K562 (cell line): ENCODE data around the gene KRT39. TPM values are rescaled to one million over a fixed set of nuclear protein-coding genes. Genes with fewer than 3 reads are reported as not detected.

Source experiments
- ATAC-seq: fragments of 200-7000 bp; cut with Tn5 transposase; 3 replicates; pipeline ENCODE4 v1.9.1; 2020; ENCODE audit warnings: moderate library complexity
- BruUV-seq: library from RNA; stranded (reverse); fragments of 400-500 nt; replicated peaks from 2 replicates; lab custom pipeline; 2021; lab: Mats Ljungman, UMichigan
- CTCF ChIA-PET: fragments of 300-600 bp; formaldehyde crosslinking; extraction: SDS; loops from one replicate; lab custom pipeline; 2021; ENCODE audit warnings: low intra/inter-chr PET ratio; lab: Yijun Ruan, JAX
- POLR2A ChIA-PET: fragments of 300-600, 350-650 bp; sonication (Branson Sonifier 250); formaldehyde crosslinking; extraction: SDS; loops from one replicate; lab custom pipeline; 2021; ENCODE audit warnings: antibody characterized with exemption, inconsistent platforms; lab: Yijun Ruan, JAX
- DNase-seq, 4 experiments: peaks; one replicate each; pipeline versions ENCODE4 v3.0.0 to v3.0.0-alpha.2; 2011 to 2018; ENCODE audit warnings: low spot score in 3 of 4, mixed read lengths in 3 of 4; ENCODE audit errors: extremely low read depth in 1 of 4
- FAIRE-seq: peaks from 2 replicates; lab custom pipeline; 2011; peaks lifted over from hg19 to GRCh38; lab: Jason Lieb, UNC
- H2AFZ ChIP-seq: 2 replicates; pipeline ENCODE4 v1.6.0; 2011; ENCODE audit warnings: low read depth, low read length, control low read depth, inconsistent platforms
- H3K27ac ChIP-seq: fragments of 200-600 bp; 3 replicates; pipeline ENCODE4 v1.8.0; 2011; ENCODE audit warnings: low read depth, mild to moderate bottlenecking, control low read depth, inconsistent platforms, low read length, moderate library complexity, mixed read lengths; ENCODE audit errors: extremely low read depth
- H3K27me3 ChIP-seq, 2 experiments: fragments of 300-600 bp in 1 of 2; 2 replicates in 1 of 2; 3 replicates in 1 of 2; pipeline versions ENCODE4 v1.6.0 to v1.8.0; 2011; ENCODE audit warnings: inconsistent platforms in 2 of 2, low read length in 2 of 2, mild to moderate bottlenecking in 1 of 2, mixed read lengths in 1 of 2, moderate library complexity in 1 of 2; ENCODE audit not compliant: control insufficient read depth in 2 of 2, insufficient read depth in 2 of 2
- H3K36me3 ChIP-seq: fragments of 300-600 bp; 3 replicates; pipeline ENCODE4 v1.8.0; 2011; ENCODE audit warnings: mild to moderate bottlenecking, low read length, inconsistent platforms; ENCODE audit not compliant: control insufficient read depth, insufficient read depth
- H3K4me1 ChIP-seq, 2 experiments: fragments of 200-600 bp in 1 of 2; replicated peaks in 1 of 2; 2 replicates in 1 of 2; 3 replicates in 1 of 2; pipeline versions ENCODE4 v1.5.1 to v1.8.0; 2011; ENCODE audit warnings: inconsistent platforms in 2 of 2, low read length in 2 of 2, mild to moderate bottlenecking in 1 of 2, mixed read lengths in 1 of 2, moderate library complexity in 1 of 2; ENCODE audit not compliant: control insufficient read depth in 2 of 2, insufficient read depth in 2 of 2
- H3K4me2 ChIP-seq: 2 replicates; pipeline ENCODE4 v1.6.1; 2011; ENCODE audit warnings: low read length, control low read depth, inconsistent platforms, mixed read lengths; ENCODE audit not compliant: insufficient read depth
- H3K4me3 ChIP-seq: fragments of 200-600 bp; sonication (generic), shearing (Covaris generic); 2 replicates; pipeline ENCODE4 v1.5.1; 2016; ENCODE audit warnings: control low read depth, inconsistent platforms
- H3K79me2 ChIP-seq: fragments of 200-600 bp; 3 replicates; pipeline ENCODE4 v1.8.0; 2011; ENCODE audit warnings: low read length, inconsistent platforms; ENCODE audit not compliant: control insufficient read depth, insufficient read depth
- H3K9ac ChIP-seq, 2 experiments: 2 replicates each; pipeline versions ENCODE4 v1.6.0 to v1.6.1; 2011; ENCODE audit warnings: low read depth in 2 of 2, low read length in 2 of 2, control low read depth in 1 of 2, inconsistent platforms in 1 of 2, mild to moderate bottlenecking in 1 of 2, mixed read lengths in 1 of 2; ENCODE audit not compliant: insufficient read depth in 1 of 2
- H3K9me1 ChIP-seq: one replicate; pipeline ENCODE4 v1.6.0; 2011; ENCODE audit warnings: inconsistent platforms, mild to moderate bottlenecking, low read length, moderate library complexity; ENCODE audit not compliant: control insufficient read depth, insufficient read depth
- H3K9me3 ChIP-seq: replicated peaks from 2 replicates; pipeline ENCODE4 v1.5.1; 2011; ENCODE audit warnings: low read depth, low read length, inconsistent platforms; ENCODE audit not compliant: control insufficient read depth, insufficient read depth
- H4K20me1 ChIP-seq: replicated peaks from 2 replicates; pipeline ENCODE4 v1.6.1; 2011; ENCODE audit warnings: low read length, inconsistent platforms, mixed read lengths; ENCODE audit not compliant: control insufficient read depth, insufficient read depth
- BRD9 ChIP-seq: fragments of 450-650 bp; IDR thresholded peaks from 2 replicates; pipeline ENCODE4 v1.6.1; 2018; ENCODE audit warnings: low read depth; ENCODE audit not compliant: partially characterized antibody
- FOXA3 ChIP-seq, 2 experiments: fragments of 450-650 bp in 1 of 2; sonication (generic) in 1 of 2; formaldehyde crosslinking; IDR thresholded peaks in 1 of 2; conservative IDR thresholded peaks in 1 of 2; 2 replicates each; pipeline versions ENCODE4 v1.4.0 to v1.8.0; 2020 to 2022; ENCODE audit warnings: mild to moderate bottlenecking in 2 of 2, missing genetic modification reagents in 1 of 2
- GTF2F1 ChIP-seq: IDR thresholded peaks from 2 replicates; pipeline ENCODE4 v1.6.1; 2011; ENCODE audit warnings: low read depth, low read length, improper control_type of control experiment
- MAZ ChIP-seq, 2 experiments: fragments of 450-650 bp in 1 of 2; sonication (generic) in 1 of 2; formaldehyde crosslinking; IDR thresholded peaks in 1 of 2; conservative IDR thresholded peaks in 1 of 2; 2 replicates each; pipeline versions ENCODE4 v1.4.0 to v1.5.0; 2020; ENCODE audit warnings: mild to moderate bottlenecking in 1 of 2, missing genetic modification reagents in 1 of 2
- NR4A1 ChIP-seq, 2 experiments: fragments of 250-450 bp in 1 of 2; fragments of 450-650 bp in 1 of 2; sonication (Bioruptor Pico) in 1 of 2; IDR thresholded peaks; 2 replicates each; pipeline versions ENCODE4 v1.4.0 to v1.6.1; 2016 to 2020; ENCODE audit warnings: mild to moderate bottlenecking in 2 of 2, missing compliant biosample characterization in 1 of 2, missing genetic modification characterization in 1 of 2, moderate library complexity in 1 of 2
- POLR2B ChIP-seq: fragments of 450-650 bp; IDR thresholded peaks from 2 replicates; pipeline ENCODE4 v1.6.1; 2018; ENCODE audit warnings: low read depth; ENCODE audit not compliant: partially characterized antibody
- PRMT5 ChIP-seq: sonication (generic); formaldehyde crosslinking; IDR thresholded peaks from 2 replicates; pipeline ENCODE4 v1.5.0; 2020; ENCODE audit warnings: missing genetic modification reagents
- TBL1XR1 ChIP-seq, 2 experiments: IDR thresholded peaks; 2 replicates each; pipeline ENCODE4 v1.6.1; 2012; ENCODE audit warnings: improper control_type of control experiment in 2 of 2, low read length in 2 of 2, mild to moderate bottlenecking in 1 of 2
- XRCC3 ChIP-seq: fragments of 450-650 bp; IDR thresholded peaks from 2 replicates; pipeline ENCODE4 v1.6.1; 2017; ENCODE audit warnings: mild to moderate bottlenecking, moderate library complexity
- ZNF431 ChIP-seq: sonication (generic); formaldehyde crosslinking; IDR thresholded peaks from 2 replicates; pipeline ENCODE4 v1.8.0; 2022; ENCODE audit warnings: mild to moderate bottlenecking, missing genetic modification reagents
- ZNF436 ChIP-seq: fragments of 250-450, 450-650 bp; sonication (Bioruptor Pico); formaldehyde crosslinking; IDR thresholded peaks from 2 replicates; pipeline ENCODE4 v1.7.0; 2020; ENCODE audit warnings: mild to moderate bottlenecking
- WGBS: fragments of 100-300 bp; shearing (Covaris generic); methylation state at CpG from one replicate; pipeline ENCODE4 v1.1.6; 2016; ENCODE audit warnings: low coverage, mixed read lengths; ENCODE audit not compliant: insufficient coverage; ENCODE audit errors: missing lambda C conversion rate; 5-methylcytosine and 5-hydroxymethylcytosine counted together
- in situ Hi-C: fragments of 300-500 bp; cut with MboI; formaldehyde crosslinking; loops from 4 replicates; pipeline ENCODE4 v1.15.0; 2018; ENCODE audit warnings: inconsistent platforms, mixed read lengths
- intact Hi-C: fragments of 100-400 bp; cut with micrococcal nuclease; formaldehyde crosslinking; loops from 2 replicates; pipeline ENCODE4 v1.14.2; 2022
- polyA plus RNA-seq, 8 experiments: library from polyadenylated mRNA; depleted of rRNA in 4 of 8; stranded (reverse) in 5 of 8; unstranded in 3 of 8; fragments of >200 nt; fragmentation: Nextera tagmentation in 2 of 8; fragmentation: Illumina TruSeq in 1 of 8; extraction: Ambion mirVana in 2 of 8; extraction: Trizol in 1 of 8; gene quantifications; 2 replicates each; pipeline versions ENCODE4 v1.2.1 to v1.2.3, GENCODE V29; 2011 to 2014; ENCODE audit warnings: inconsistent platforms in 1 of 8, missing spikeins in 1 of 8
- total RNA-seq, 7 experiments: library from RNA; depleted of rRNA in 6 of 7; stranded (reverse); fragments of >200 nt in 6 of 7; fragmentation: Illumina TruSeq in 2 of 7; extraction: Trizol in 2 of 7; gene quantifications; 2 replicates each; pipeline versions ENCODE4 v1.2.1 to v1.2.3, GENCODE V29; 2011 to 2021; ENCODE audit warnings: low replicate concordance in 1 of 7

Gene KRT39
- total and polyA plus RNA-seq, 9 of the 15 experiments (the other 6 are each of a cell fraction or from before 2014, with no cell fraction given): not detected

DNA sequence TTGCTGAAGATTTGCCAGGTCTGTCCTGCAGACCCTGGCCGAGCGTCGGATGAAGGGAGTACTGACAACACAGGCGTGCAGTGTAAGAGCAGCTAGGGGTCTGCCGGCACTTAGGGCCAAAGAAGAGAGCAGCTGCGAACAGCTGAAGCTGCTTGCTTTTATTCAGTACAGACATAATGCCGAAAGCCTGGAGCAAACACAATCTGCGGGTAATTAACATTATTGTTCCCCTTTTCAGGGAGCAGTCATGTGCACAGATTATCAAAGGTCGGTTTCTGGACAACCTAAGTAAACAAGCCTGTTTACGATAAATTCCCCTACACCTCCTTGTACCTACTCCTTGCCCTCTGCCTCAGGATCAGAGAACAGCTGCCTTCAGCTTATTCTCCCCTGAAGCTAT is 17.3 kb downstream of the KRT39 start:
- no peaks in the 10 kb centered on the region for H4K20me1 ChIP-seq
- no peaks in the 10 kb centered on the region for H3K79me2 ChIP-seq
- ChIA-PET POLR2A (interaction anchor here (1.8 kb wide), 1 partner anchor 10 kb away, joined by 4 read pairs; no protein-coding TSS in a partner anchor), CTCF (no interaction called here)
- no peak overlapping the region for H3K4me2 ChIP-seq
- FAIRE-seq (no peak), DNase-seq (no peak), ATAC-seq (no peak)
- H3K9me1 ChIP-seq: no peaks in the 10 kb centered on the region
- H3K9ac ChIP-seq: no peak overlapping the region
- no peak overlapping the region for H2AFZ ChIP-seq
- in situ Hi-C loops: no loop called here
- intact Hi-C loops: no loop called here
- H3K4me3 ChIP-seq: no peak overlapping the region
- H3K4me1 ChIP-seq: no peaks in the 10 kb centered on the region
- no peaks in the 10 kb centered on the region for H3K36me3 ChIP-seq
- no peak for TF ChIP-seq ZNF431 (CRISPR knock-in tag)
- no peak for TF ChIP-seq BRD9
- TF ChIP-seq POLR2B: no peak
- no peak for TF ChIP-seq PRMT5 (CRISPR knock-in tag)
- TF ChIP-seq TBL1XR1 (IDR thresholded peaks at IDR 0.05; ENCODE audit: low read length in 2 of 2): no peak
- TF ChIP-seq NR4A1 (CRISPR knock-in tag; IDR thresholded peaks at IDR 0.05): no peak
- TF ChIP-seq NR4A1 (tag; IDR thresholded peaks at IDR 0.05): no peak
- no peak for TF ChIP-seq ZNF436 (CRISPR knock-in tag)
- no peak for TF ChIP-seq MAZ (CRISPR knock-in tag; conservative IDR thresholded peaks at IDR 0.05 in 1 of 2, IDR thresholded peaks at IDR 0.05 in 1 of 2)
- no peak for TF ChIP-seq XRCC3
- no peak for TF ChIP-seq FOXA3 (CRISPR knock-in tag; conservative IDR thresholded peaks at IDR 0.05 in 1 of 2, IDR thresholded peaks at IDR 0.05 in 1 of 2)
- no peak for TF ChIP-seq GTF2F1
- no peak overlapping the region for H3K27ac ChIP-seq
- peaks cover 2 to 8% of the 10 kb centered on the region in 2 experiments; a peak in 4 of 5 replicates for H3K27me3 ChIP-seq
- under 1% methylated on average over 10 of the region's 10 CpGs for WGBS
- H3K9me3 ChIP-seq: no peaks in the 10 kb centered on the region
- BruUV-seq: no TSS peak
